ENCODE data around the gene NSD2. TPM values are rescaled to one million over a fixed set of nuclear protein-coding genes. Genes with fewer than 3 reads are reported as not detected.
A peak's percentile ranks its signal among the peaks of the same experiment; 100 is the strongest.

Gene NSD2
- total and polyA plus RNA-seq, 12 donors, result 11.1 to 187 (median 25.2) TPM

- intact Hi-C loops (cut with DNase I), result no loop called here
- WGBS, 4 donors, result 36 to 50% (median 50%) methylated on average over 1 of the region's 1 CpG
- TF ChIP-seq POLR2A (IDR thresholded peaks at IDR 0.05) (no peak), CTCF (IDR thresholded peaks at IDR 0.05) (no peak)
Measured at GRCh38 chr4:1880332-1880731, 9.1 kb downstream of the NSD2 start.

GRCh38 chr4:1882850-1883271 lies 11.7 kb downstream of the NSD2 start:
- no peaks in the 10 kb centered on the region for H3K9me3 ChIP-seq (replicated peaks in 1 of 3)
- peak in 5 of 7 donors; percentile 33 to 73 (median 65) for DNase-seq
- TF ChIP-seq POLR2A (IDR thresholded peaks at IDR 0.05) (no peak), CTCF (IDR thresholded peaks at IDR 0.05) (no peak)
- no peaks in the 10 kb centered on the region for H3K27me3 ChIP-seq
- peaks cover 0 to 6% of the 10 kb centered on the region in 2 donors for H3K4me1 ChIP-seq (replicated peaks in 1 of 2)
- 43 to 64% (median 49%) methylated on average over 1 of the region's 1 CpG for WGBS, 4 donors
- intact Hi-C loops (cut with DNase I), result no loop called here
- H3K36me3 ChIP-seq (replicated peaks in 1 of 2), result no peaks in the 10 kb centered on the region
- no peak overlapping the region for H3K4me3 ChIP-seq
- H3K27ac ChIP-seq, result no peak overlapping the region

More at GRCh38 chr4:1880332-1880731, 9.1 kb downstream of the NSD2 start:
- Histone ChIP-seq H3K36me3 (replicated peaks in 1 of 2) (no peaks in the 10 kb centered on the region), H3K27ac (no peak overlapping the region), H3K4me1 (replicated peaks in 1 of 2) (peaks cover 0 to 6% of the 10 kb centered on the region in 2 donors), H3K9me3 (replicated peaks in 1 of 3) (no peaks in the 10 kb centered on the region), H3K27me3 (no peaks in the 10 kb centered on the region), H3K4me3 (no peak overlapping the region)
- no peak for DNase-seq

- intact Hi-C loops (cut with DNase I), result no loop called here
- Histone ChIP-seq H3K4me3 (no peak overlapping the region), H3K27ac (no peak overlapping the region), H3K27me3 (no peaks in the 10 kb centered on the region), H3K9me3 (replicated peaks in 1 of 3) (no peaks in the 10 kb centered on the region), H3K36me3 (replicated peaks in 1 of 2) (no peaks in the 10 kb centered on the region), H3K4me1 (replicated peaks in 1 of 2) (peaks cover 0 to 6% of the 10 kb centered on the region in 2 donors)
- 95 to 98% (median 96%) methylated on average over 7 to 8 of the region's 8 CpGs for WGBS, 4 donors
- DNase-seq, result no peak
- TF ChIP-seq POLR2A (IDR thresholded peaks at IDR 0.05), result no peak
- no peak for TF ChIP-seq CTCF (IDR thresholded peaks at IDR 0.05)
Measured at GRCh38 chr4:1883583-1883982, 12.4 kb downstream of the NSD2 start.

- H3K4me3 ChIP-seq, result no peak overlapping the region
- DNase-seq, result no peak
- H3K27me3 ChIP-seq, result no peaks in the 10 kb centered on the region
- 93 to 100% (median 95%) methylated on average over 2 of the region's 2 CpGs for WGBS, 4 donors
- H3K27ac ChIP-seq, result no peak overlapping the region
- TF ChIP-seq CTCF (IDR thresholded peaks at IDR 0.05) (no peak), POLR2A (IDR thresholded peaks at IDR 0.05) (no peak)
- no peaks in the 10 kb centered on the region for H3K36me3 ChIP-seq (replicated peaks in 1 of 2)
- intact Hi-C loops (cut with DNase I), result no loop called here
- H3K4me1 ChIP-seq (replicated peaks in 1 of 2), result peaks cover 0 to 6% of the 10 kb centered on the region in 2 donors
- H3K9me3 ChIP-seq (replicated peaks in 1 of 3), result no peaks in the 10 kb centered on the region
Measured at GRCh38 chr4:1885414-1885813, 14.2 kb downstream of the NSD2 start.
